A172 (cell line): ENCODE measurements around the gene TCN2. TPM values are rescaled to one million over a fixed set of nuclear protein-coding genes. Genes with fewer than 3 reads are reported as not detected.
"Not testable (repeated sequence)": the region's sequence is repeated elsewhere in the genome, so short reads cannot be mapped to it uniquely, and the experiment has no call there.

ENCODE experiments used
- DNase-seq: peaks from one replicate; pipeline ENCODE4 v3.0.0-alpha.2; 2015; ENCODE audit warnings: low spot score
- total RNA-seq: library from RNA; depleted of rRNA; stranded (reverse); fragments of >200 nt; shearing (Covaris generic); gene quantifications from 2 replicates; pipeline ENCODE4 v1.2.3, GENCODE V29; 2014

TCN2 gene
- total RNA-seq, 1 experiment from 2014 or later, result 6.6 TPM

- peak; percentile 76 for DNase-seq
These were observed 2.5 kb downstream of the TCN2 start for GRCh38 chr22:30609260-30610185.

DNA sequence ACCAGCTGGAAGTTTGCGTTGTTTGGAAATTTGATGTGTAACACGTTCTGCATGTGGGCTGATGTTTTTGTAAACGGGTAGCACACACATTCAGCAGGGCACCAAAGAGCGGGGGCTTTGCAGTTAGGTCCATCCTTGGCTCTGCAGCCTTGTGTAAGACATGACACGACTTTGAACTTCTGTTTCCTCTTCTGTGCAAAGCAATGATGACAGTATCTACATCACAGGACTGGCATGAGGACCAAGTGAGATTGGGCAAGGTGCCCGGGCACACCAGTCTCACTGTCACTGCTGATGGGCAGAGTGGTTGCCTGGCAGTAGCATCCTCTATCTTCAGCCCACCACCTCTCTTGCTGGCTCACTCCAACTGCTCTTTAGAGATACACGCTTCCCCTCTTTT is 3.3 kb downstream of the TCN2 start:
- no peak for DNase-seq

DNA sequence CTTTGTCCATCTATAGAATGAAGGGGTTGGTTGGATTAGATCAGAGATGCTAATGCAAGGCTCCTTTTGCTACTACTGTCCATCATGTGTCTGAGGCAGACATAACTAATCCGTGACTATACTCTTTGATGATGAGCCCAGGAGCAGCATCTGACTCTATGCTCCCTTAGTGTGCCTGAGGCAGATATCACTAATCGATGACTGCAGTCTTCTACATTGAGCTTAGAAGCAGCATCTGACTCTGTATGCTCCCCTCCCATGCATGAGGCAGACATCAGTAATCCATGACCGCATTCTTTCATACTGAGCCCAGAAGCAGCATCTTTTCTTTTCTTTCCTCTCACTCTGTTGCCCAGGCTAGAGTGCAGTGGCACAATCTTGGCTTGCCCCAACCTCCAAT is 4.2 kb downstream of the TCN2 start:
- no peak for DNase-seq

DNA sequence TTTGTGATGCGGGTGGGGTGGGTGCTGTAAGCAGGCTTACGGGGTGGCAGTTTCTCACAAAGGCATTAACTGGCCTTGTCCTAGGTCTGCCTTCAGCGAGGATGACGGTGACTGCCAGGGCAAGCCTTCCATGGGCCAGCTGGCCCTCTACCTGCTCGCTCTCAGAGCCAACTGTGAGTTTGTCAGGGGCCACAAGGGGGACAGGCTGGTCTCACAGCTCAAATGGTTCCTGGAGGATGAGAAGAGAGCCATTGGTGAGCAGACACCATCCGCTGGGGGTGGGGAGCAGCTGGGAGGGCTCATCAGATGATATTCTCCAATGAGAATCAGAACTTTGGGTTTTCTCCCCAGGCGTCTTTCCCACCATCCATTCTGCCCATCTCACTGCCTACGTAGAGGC is 5.8 kb downstream of the TCN2 start:
- no peak for DNase-seq

DNA sequence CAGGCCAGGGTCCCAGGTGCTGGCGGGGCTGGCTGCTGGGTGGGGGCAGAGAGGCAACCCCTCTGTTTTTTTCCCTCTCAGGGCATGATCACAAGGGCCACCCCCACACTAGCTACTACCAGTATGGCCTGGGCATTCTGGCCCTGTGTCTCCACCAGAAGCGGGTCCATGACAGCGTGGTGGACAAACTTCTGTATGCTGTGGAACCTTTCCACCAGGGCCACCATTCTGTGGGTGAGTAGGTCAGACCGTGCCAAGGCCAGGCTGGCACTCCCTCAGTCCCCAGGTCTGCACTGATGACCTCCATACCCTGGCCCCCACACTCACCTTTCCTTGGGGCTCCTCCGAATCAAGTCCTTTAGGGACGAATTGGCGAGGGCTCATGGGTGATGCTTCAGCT is 7.3 kb downstream of the TCN2 start:
- no peak for DNase-seq

DNA sequence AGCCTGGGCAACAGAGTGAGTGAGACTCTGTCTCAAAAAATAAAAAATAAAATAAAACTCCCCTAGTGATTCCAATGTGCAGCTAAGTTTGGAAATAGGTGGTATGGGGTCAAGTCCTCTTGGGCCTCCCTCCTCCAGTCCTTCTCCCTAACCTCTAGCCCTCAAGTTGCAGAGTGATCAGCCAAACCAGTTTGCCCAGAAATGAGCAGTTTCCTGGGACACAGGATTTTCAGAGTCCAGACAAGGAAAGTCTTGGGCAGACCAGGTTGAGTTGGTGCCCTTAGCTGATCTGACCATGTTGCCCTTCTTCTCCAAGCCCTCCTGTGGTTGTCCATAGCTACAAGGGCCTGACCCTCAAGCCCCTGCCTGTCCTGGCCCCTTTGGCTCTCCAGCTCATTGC is 7.9 kb downstream of the TCN2 start:
- DNase-seq, result no peak

DNA sequence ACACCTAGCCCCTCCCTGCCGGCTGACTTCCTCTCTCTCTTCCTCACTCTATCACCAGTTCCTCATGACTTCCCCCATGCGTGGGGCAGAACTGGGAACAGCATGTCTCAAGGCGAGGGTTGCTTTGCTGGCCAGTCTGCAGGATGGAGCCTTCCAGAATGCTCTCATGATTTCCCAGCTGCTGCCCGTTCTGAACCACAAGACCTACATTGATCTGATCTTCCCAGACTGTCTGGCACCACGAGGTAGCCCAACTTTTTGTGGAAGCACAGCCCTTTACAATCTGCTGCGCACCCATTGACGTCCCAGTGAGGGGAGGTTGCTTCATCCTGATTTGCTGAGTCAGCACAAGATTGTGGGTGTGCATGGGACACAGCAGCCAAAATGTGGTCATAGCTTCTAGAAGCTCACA is 8.6 kb downstream of the TCN2 start:
- DNase-seq, result no peak

DNA sequence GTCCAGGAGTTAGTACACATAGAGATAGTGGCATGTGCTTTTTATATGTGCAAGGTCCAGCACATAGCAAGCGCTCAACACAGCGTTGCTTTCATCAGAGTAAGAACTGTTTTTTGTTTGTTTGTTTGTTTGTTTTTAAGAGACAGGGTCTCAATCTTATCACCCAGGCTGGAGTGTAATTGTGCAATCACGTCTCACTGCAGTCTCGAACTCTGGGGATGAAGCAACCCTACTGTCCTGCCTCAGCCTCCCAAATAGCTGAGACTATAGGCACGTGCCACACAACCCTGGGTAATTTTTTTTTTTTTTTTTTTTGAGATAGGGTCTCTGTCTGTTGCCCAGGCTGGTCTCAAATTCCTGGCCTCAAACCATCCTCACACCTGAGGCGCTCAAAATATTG is 10.8 kb downstream of the TCN2 start:
- no peak for DNase-seq

- DNase-seq, result not testable (repeated sequence)
These were observed 12.9 kb downstream of the TCN2 start for GRCh38 chr22:30619909-30620308.

- DNase-seq, result no peak
These were observed 19.4 kb downstream of the TCN2 start for GRCh38 chr22:30626413-30626812.

DNA sequence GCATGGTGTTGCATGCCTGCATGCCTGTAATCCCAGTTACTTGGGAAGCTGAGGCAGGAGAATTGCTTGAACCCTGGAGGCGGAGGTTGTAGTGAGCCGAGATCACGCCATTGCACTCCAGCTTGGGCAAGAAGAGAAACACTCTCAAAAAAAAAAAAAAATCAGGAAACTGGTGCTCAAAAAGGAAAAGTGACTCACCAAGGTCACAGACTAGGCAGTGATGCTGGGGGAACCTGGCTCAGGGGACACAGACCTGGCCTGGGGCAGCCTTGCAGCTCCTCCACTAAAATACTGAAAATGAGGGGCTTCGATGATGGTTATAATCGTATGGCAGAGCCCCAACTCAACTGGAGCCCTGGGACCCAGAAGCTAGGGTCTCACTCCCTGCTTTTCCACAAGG is 20.5 kb downstream of the TCN2 start:
- DNase-seq, result no peak

- DNase-seq, result no peak
These were observed 21.5 kb downstream of the TCN2 start for GRCh38 chr22:30628491-30628890.

DNA sequence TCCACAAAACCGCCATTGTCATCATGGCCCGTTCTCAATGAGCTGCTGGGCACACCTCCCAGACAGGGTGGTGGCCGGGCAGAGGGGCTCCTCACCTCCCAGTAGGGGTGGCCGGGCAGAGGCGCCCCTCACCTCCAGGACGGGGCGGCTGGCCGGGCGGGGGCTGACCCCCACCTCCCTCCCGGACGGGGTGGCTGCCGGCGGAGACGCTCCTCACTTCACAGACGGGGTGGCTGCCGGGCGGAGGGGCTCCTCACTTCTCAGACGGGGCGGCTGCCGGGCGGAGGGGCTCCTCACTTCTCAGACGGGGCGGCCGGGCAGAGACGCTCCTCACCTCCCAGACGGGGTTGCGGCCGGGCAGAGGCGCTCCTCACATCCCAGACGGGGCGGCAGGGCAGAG is 24.5 kb downstream of the TCN2 start:
- not testable (repeated sequence) for DNase-seq

GRCh38 chr22:30634471-30635233 is 27.7 kb downstream of the TCN2 start:
- peak; percentile 79 for DNase-seq

GRCh38 chr22:30635273-30636225 is 28.6 kb downstream of the TCN2 start, which contains the start of gene SLC35E4:
SLC35E4 (plus strand) TSS chr22:30635781; CDS start chr22:30636451, 670 bp downstream.
- DNase-seq, result peak; percentile 53

DNA sequence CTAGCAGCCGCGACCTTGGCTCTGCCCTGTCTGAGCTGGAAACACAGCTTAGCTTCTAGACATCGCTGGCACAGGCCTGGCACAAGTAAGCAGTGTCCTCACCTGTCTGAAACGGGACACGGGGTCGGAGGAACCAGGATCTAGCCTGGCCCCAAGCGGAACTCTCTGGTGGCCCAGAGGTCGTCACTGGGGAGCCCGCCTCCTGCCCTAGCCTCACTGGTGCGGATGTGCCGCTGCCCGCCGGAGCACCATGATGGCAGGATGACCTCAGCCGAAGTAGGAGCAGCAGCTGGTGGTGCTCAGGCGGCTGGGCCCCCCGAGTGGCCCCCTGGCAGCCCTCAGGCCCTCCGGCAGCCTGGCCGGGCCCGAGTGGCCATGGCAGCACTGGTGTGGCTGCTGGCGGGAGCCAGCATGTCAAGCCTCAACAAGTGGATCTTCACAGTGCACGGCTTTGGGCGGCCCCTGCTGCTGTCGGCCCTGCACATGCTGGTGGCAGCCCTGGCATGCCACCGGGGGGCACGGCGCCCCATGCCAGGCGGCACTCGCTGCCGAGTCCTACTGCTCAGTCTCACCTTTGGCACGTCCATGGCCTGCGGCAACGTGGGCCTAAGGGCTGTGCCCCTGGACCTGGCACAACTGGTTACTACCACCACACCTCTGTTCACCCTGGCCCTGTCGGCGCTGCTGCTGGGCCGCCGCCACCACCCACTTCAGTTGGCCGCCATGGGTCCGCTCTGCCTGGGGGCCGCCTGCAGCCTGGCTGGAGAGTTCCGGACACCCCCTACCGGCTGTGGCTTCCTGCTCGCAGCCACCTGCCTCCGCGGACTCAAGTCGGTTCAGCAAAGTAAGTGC is 29.5 kb downstream of the TCN2 start:
- no peak for DNase-seq

GRCh38 chr22:30637701-30638114 is 30.7 kb downstream of the TCN2 start:
- DNase-seq, result no peak

- no peak for DNase-seq
These were observed 33.4 kb downstream of the TCN2 start for GRCh38 chr22:30640361-30640760.

- no peak for DNase-seq
These were observed 34.0 kb downstream of the TCN2 start for GRCh38 chr22:30640839-30641430.
